SK-N-SH treated with all-trans-retinoic acid at 6 μM for 48 hours (cell line): ENCODE data around the gene DOP1B.

Source experiments
- ESRRG ChIP-seq: fragments of 250-450 bp; sonication (Bioruptor Pico); IDR thresholded peaks from 2 replicates; pipeline ENCODE4 v1.6.1; 2021; ENCODE audit warnings: mild to moderate bottlenecking
- GLIS3 ChIP-seq: fragments of 250-450 bp; sonication (Bioruptor Pico); IDR thresholded peaks from 2 replicates; pipeline ENCODE4 v1.5.0; 2020; ENCODE audit warnings: mild to moderate bottlenecking, moderate library complexity
- ISL1 ChIP-seq: fragments of 250-450 bp; sonication (Bioruptor Pico); IDR thresholded peaks from 2 replicates; pipeline ENCODE4 v2.1.2; 2022; ENCODE audit warnings: mild to moderate bottlenecking, moderate library complexity
- ZC3H10 ChIP-seq: fragments of 250-450 bp; sonication (Bioruptor Pico); IDR thresholded peaks from 2 replicates; pipeline ENCODE4 v1.5.1; 2021; ENCODE audit warnings: mild to moderate bottlenecking, moderate library complexity
- ZNF565 ChIP-seq: fragments of 450-650 bp; formaldehyde crosslinking; conservative IDR thresholded peaks from 2 replicates; pipeline ENCODE4 v1.5.0; 2020; ENCODE audit warnings: low read depth, mild to moderate bottlenecking, moderate library complexity
- ZNF70 ChIP-seq: fragments of 450-650 bp; formaldehyde crosslinking; IDR thresholded peaks from 2 replicates; pipeline ENCODE4 v1.5.0; 2020; ENCODE audit warnings: mild to moderate bottlenecking, moderate library complexity
- TF ChIP-seq, protein P1 (sequence below): fragments of 250-450 bp; sonication (Bioruptor Pico); IDR thresholded peaks from 2 replicates; pipeline ENCODE4 v1.8.0; 2020; ENCODE audit warnings: mild to moderate bottlenecking, moderate library complexity, borderline replicate concordance
- TF ChIP-seq, protein P2 (sequence below): fragments of 250-450 bp; sonication (Bioruptor Pico); IDR thresholded peaks from 2 replicates; pipeline ENCODE4 v1.8.0; 2021; ENCODE audit warnings: low read depth, mild to moderate bottlenecking, moderate library complexity, borderline replicate concordance

DNA sequence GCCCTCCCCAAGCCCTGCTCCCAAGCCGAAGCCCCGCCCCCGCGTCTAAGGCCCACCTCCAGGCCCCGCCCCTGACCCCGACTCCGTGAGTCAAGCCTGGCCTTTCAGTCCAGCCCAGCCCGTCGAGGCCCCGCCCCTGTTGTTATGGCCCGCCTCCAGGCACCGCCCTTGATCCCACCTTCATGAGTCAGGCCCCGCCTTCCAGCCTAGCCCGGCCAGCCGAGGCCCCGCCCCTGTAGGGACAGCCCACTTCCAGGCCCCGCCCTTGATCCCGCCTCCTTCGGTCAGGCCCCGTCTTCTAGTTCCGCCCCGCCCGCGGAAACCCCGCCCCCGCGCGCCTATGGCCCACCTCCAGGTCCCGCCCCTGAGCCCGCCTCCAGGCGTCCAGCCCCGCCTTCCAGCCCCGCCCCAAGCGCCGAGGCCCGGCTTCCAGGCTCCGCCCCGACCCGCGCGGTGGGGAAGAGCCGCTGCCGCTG, 247 bp upstream of the DOP1B start:
- no peak for TF ChIP-seq ZNF565 (CRISPR knock-in tag)
- TF ChIP-seq, protein P1, sequence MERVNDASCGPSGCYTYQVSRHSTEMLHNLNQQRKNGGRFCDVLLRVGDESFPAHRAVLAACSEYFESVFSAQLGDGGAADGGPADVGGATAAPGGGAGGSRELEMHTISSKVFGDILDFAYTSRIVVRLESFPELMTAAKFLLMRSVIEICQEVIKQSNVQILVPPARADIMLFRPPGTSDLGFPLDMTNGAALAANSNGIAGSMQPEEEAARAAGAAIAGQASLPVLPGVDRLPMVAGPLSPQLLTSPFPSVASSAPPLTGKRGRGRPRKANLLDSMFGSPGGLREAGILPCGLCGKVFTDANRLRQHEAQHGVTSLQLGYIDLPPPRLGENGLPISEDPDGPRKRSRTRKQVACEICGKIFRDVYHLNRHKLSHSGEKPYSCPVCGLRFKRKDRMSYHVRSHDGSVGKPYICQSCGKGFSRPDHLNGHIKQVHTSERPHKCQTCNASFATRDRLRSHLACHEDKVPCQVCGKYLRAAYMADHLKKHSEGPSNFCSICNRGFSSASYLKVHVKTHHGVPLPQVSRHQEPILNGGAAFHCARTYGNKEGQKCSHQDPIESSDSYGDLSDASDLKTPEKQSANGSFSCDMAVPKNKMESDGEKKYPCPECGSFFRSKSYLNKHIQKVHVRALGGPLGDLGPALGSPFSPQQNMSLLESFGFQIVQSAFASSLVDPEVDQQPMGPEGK (CRISPR knock-in tag) = no peak
- TF ChIP-seq GLIS3 (CRISPR knock-in tag) = no peak
- TF ChIP-seq, protein P2, sequence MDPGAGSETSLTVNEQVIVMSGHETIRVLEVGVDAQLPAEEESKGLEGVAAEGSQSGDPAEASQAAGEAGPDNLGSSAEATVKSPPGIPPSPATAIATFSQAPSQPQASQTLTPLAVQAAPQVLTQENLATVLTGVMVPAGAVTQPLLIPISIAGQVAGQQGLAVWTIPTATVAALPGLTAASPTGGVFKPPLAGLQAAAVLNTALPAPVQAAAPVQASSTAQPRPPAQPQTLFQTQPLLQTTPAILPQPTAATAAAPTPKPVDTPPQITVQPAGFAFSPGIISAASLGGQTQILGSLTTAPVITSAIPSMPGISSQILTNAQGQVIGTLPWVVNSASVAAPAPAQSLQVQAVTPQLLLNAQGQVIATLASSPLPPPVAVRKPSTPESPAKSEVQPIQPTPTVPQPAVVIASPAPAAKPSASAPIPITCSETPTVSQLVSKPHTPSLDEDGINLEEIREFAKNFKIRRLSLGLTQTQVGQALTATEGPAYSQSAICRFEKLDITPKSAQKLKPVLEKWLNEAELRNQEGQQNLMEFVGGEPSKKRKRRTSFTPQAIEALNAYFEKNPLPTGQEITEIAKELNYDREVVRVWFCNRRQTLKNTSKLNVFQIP (CRISPR knock-in tag) = no peak
- no peak for TF ChIP-seq ISL1
- TF ChIP-seq ESRRG (CRISPR knock-in tag) = no peak
- no peak for TF ChIP-seq ZC3H10
- TF ChIP-seq ZNF70 = no peak
